Thyroid gland (tissue), 4 donors: ENCODE data around the gene GOLGA1.
A peak's percentile ranks its signal among the peaks of the same experiment; 100 is the strongest.

ENCODE experiments used
- POLR2A ChIP-seq, 2 donors: fragments of 450-650 bp; IDR thresholded peaks; one replicate each; pipeline ENCODE4 v1.6.1; 2017; ENCODE audit warnings: antibody characterized with exemption in 2 of 2, mild to moderate bottlenecking in 2 of 2, moderate library complexity in 1 of 2
- TF ChIP-seq, protein P1 (sequence below), 6 experiments: fragments of 200-600 bp in 3 of 6; fragments of 450-650 bp in 3 of 6; sonication (generic) in 3 of 6; IDR thresholded peaks; one replicate each; pipeline ENCODE4 v1.5.1; 2016 to 2019; ENCODE audit warnings: antibody characterized with exemption in 6 of 6, mild to moderate bottlenecking in 2 of 6, inconsistent platforms in 1 of 6, moderate library complexity in 1 of 6

DNA sequence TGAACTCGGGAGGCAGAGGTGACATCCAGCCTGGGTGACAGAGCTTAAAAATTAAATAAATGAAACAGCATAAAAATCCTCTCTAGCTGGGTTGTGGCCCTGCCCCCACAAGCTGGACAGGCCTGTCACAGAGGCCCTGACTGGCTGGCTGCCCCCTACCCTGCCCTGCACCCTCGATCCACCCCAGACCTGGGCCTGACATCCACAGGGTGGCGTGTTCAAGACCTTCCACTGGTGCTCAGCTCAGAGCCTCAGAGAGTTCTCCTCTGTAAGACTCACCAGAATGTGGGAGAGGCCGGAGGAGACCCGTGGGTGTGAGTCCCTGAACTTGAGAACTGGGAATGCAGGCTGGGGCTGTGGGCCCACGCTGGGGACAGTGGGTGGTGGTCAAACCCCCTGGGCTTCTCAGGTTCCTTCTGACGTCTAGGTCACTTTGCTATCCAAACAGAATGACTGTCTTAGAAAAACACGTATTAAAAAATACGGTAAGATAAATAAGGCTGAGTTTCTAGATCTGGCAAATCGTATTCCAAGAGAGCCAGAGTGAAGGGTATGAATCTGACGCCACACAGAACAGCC is 97.3 kb downstream of the GOLGA1 start:
- TF ChIP-seq, protein P1, sequence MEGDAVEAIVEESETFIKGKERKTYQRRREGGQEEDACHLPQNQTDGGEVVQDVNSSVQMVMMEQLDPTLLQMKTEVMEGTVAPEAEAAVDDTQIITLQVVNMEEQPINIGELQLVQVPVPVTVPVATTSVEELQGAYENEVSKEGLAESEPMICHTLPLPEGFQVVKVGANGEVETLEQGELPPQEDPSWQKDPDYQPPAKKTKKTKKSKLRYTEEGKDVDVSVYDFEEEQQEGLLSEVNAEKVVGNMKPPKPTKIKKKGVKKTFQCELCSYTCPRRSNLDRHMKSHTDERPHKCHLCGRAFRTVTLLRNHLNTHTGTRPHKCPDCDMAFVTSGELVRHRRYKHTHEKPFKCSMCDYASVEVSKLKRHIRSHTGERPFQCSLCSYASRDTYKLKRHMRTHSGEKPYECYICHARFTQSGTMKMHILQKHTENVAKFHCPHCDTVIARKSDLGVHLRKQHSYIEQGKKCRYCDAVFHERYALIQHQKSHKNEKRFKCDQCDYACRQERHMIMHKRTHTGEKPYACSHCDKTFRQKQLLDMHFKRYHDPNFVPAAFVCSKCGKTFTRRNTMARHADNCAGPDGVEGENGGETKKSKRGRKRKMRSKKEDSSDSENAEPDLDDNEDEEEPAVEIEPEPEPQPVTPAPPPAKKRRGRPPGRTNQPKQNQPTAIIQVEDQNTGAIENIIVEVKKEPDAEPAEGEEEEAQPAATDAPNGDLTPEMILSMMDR (IDR thresholded peaks at IDR 0.05): no peak
- TF ChIP-seq POLR2A (IDR thresholded peaks at IDR 0.05): peak in 1 of 2 donors; percentile 24
